Stimulated activated CD4-positive, alpha-beta T cell treated with anti-CD3 and anti-CD28 coated beads, Interleukin-12 subunit alpha, Interleukin-12 subunit beta, amount 100 ng/mL, for 48 hours (primary cell): ENCODE results near the gene RET.
"Not testable (repeated sequence)": the region's sequence is repeated elsewhere in the genome, so short reads cannot be mapped to it uniquely, and the experiment has no call there.

Experiments used
- DNase-seq, 3 donors: peaks; one replicate each; pipeline ENCODE4 v3.0.0-alpha.2; 2020; ENCODE audit warnings: low read depth in 2 of 3, low spot score in 1 of 3

Gene RET

DNA sequence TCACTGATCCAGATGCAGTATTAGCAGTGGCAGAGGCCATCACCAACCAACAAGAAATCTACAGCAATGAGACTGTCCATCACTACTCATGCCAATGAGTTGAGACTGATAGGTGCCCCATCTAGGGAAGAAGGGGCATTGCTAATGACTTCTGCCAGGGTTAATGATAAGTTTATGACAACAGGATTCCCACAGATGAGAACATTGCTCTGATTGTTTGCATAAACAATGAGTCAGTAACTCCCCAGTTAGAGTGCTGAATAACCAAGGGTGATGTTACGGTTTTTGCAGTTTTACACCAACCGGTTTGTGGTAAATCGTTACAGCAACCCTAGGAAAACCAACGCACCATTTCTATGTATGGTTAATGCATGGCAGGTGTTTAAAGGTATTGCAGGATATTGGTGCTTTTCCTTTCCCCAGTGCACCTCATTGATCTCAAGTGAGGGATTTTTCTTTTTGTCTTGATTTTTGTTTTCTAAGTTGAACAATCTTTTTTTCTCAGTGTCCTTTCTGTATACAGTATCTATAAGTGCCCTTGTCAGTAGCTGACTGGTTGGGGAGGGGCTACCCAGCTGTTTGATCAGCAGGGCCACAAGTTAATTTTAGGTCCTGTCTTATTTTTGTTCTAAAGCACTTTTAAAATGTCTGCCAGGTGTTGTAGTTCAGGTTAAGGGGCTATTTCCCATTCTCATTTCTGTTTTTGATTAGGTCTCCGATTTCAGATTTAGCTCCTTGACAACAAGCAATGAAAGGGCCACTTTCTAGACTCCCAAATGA, 57.4 kb downstream of the RET start:
- no peak for DNase-seq

DNA sequence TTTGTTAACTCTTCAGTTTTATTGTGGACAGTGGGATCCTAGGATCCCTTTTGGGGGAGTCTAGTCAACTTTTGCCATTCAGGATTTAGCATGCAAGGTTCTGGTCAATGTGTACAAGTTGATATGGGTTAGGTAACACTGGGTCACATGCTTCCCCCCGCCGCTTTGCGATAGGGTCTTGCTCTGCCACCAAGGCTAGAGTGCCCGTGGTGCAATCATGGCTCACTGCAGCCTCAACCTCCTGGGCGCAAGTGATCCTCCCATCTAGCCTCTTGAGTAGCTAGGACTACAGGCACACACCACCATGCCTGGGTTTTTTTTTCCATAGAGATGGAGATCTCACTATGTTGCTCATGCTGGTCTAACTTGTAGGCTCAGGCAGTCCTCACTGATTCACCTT, 58.2 kb downstream of the RET start:
- DNase-seq = no peak

GRCh38 chr10:43135656-43136055, 58.8 kb downstream of the RET start:
- no peak for DNase-seq

GRCh38 chr10:43136432-43136831, 59.6 kb downstream of the RET start:
- no peak for DNase-seq

GRCh38 chr10:43136995-43137716, 60.3 kb downstream of the RET start:
- no peak for DNase-seq

DNA sequence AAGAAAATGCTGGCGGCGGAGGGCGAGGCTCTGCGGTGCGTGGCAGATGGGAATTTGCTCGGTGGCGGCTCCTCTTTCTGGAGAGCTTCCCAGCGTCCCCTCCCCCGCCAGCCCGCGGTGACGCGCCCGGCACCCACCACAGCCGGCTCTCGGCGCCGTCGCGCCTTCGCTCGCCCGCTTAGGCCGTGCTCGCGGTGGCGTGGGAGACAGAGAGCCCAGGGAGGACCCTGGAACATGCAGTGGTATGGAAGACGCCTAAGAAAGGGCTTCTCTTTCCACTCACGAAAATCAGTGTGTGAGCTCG, 60.8 kb downstream of the RET start:
- DNase-seq = peak in 1 of 3 donors; percentile 34

- DNase-seq = peak; percentile 72 to 83 (median 78)
Measured at GRCh38 chr10:43138021-43138756, 61.3 kb downstream of the RET start, which contains the start of gene CSGALNACT2. Gene CSGALNACT2, plus strand, starts transcription at chr10:43138445. Its CDS starts 16,705 bp downstream, at chr10:43155150.

DNA sequence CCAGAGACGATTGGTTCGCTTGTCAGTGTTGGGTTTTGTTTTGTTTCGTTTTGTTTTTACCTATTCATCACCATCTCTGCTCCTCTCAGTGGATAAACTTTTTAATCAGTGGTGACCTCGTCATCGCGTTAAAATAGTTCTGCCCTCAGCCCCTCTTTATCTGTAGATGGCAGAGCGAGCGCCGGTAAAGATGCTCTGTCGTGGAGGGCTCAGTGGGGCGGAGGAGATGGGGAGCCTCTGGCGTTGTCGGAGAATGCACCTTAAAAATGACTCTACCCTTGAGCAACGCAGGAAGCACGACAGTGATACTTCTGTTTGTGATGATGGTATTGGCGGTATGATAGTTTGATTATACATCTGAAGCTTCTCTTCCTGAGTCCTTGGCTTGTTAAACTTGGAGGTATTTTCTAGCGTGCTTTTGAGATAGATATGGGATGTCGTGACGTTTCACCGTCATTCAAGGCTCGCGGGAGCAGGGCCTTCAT, 61.9 kb downstream of the RET start:
- DNase-seq = peak in 2 of 3 donors; percentile 40 to 45

GRCh38 chr10:43141421-43141820, 64.6 kb downstream of the RET start:
- no peak for DNase-seq

DNA sequence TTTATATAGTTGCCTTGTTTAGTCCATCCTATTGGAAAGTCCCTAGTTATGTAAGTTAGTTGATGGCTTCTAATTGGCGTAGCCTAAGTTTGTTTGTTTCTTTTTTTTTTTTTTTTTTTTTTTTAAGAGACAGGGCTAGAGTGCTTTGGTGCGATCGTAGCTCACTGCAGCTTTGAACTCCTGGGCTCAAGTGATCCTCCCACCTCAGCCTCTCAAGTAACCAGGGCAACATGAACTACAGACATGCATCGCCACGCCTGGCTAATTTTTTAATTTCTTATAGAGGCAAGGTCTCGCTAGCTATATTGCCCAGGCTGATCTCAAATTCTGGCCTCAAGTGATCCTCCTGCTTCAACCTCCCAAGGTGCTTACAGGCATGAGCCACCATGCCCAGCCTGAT, 68.4 kb downstream of the RET start:
- DNase-seq = no peak

GRCh38 chr10:43145936-43146335, 69.1 kb downstream of the RET start:
- not testable (repeated sequence) for DNase-seq

DNA sequence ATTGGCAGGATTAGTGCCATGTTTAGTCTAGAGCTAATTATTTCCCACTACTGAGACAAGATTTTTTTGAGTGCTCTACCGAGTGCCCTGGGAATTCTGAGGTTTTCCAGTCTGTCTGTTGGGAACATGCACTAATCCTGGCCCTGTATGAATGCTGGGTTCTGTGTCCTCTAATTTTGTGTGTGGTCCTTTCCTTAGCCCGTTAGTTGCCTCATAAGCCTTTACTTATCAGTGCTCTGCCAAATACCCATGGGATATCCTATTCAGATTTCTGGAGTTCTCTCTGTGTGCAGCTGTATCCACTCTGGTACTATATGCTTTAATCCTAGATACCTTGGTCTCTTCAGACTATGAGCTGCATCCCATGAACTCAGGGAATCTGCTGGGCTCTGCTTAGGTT, 74.5 kb downstream of the RET start:
- DNase-seq = no peak

GRCh38 chr10:43153901-43154300, 77.0 kb downstream of the RET start:
- DNase-seq = no peak

DNA sequence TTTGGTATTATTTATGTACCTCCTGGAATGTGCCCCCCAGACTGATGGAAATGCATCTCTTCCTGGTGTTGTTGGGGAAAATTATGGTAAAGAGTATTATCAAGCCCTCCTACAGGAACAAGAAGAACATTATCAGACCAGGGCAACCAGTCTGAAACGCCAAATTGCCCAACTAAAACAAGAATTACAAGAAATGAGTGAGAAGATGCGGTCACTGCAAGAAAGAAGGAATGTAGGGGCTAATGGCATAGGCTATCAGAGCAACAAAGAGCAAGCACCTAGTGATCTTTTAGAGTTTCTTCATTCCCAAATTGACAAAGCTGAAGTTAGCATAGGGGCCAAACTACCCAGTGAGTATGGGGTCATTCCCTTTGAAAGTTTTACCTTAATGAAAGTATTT, 78.4 kb downstream of the RET start:
- DNase-seq = no peak

GRCh38 chr10:43155741-43156140, 78.9 kb downstream of the RET start:
- DNase-seq = no peak

GRCh38 chr10:43156590-43157341, 79.9 kb downstream of the RET start:
- DNase-seq = no peak

GRCh38 chr10:43158636-43159035, 81.8 kb downstream of the RET start:
- no peak for DNase-seq

- DNase-seq = peak; percentile 16 to 48 (median 25)
Measured at GRCh38 chr10:43160046-43160920, 83.4 kb downstream of the RET start.

- DNase-seq = peak in 1 of 3 donors; percentile 11
Measured at GRCh38 chr10:43160921-43161255, 84.0 kb downstream of the RET start.

DNA sequence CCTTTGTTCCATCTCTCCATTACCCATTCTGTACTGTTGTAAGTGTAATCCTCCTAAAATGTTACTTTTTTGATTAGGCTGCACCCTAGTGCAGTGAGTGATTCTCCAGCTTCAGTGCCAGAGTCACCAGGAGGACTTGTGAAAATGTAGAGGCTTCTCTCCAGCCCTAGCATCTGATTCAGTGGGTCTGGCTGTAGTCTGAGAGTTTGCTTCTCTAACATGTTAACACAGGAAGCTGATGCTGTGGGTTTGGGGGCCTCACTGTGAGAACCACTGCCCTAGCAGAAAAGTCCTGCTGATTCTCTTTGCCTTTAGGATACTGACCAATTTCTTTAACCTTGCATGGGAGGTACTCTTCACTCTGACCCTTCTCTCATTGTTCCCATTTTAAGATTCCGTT, 85.7 kb downstream of the RET start:
- DNase-seq = no peak
